ENCODE results near the gene RAPGEF5.

Gene RAPGEF5

DNA sequence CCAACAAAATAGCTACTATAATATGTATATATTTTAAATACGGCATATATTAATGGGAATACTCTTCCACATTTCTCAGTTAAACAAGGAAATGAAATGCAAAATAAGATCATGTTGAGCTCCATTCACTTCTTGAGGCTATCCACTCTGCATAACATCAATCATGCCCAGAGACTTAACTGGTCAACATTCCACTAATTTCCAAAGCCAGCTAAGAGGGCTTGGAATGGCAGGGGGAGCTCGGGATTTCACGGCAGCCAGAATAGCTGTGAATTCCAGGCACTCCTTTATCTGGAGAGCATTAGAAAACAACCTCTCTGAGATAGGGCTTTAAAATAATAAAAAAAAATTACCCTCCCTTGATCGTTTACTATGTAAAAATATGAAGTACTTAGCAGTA, 216.4 kb downstream of the RAPGEF5 start:
- no peak for DNase-seq

DNA sequence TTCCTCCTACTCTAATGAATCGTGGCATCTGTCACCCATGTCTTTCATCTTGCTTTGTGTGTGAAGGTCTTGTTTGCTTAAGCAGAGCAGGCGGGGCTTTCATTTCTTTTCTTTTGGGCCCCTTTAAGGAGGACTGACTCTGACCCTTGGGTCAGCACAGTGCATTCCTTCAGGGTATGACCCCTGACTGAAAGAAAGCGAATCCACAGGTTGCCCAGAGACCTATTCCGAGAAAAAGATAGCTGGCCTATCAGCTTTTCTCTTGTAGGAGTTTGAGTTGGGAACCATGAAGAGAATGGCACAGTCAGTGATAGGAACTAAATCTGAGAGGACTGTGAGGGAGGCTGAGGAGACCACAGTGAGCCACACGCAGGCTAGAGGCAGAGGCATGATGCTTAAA, 218.1 kb downstream of the RAPGEF5 start:
- DNase-seq, result no peak

DNA sequence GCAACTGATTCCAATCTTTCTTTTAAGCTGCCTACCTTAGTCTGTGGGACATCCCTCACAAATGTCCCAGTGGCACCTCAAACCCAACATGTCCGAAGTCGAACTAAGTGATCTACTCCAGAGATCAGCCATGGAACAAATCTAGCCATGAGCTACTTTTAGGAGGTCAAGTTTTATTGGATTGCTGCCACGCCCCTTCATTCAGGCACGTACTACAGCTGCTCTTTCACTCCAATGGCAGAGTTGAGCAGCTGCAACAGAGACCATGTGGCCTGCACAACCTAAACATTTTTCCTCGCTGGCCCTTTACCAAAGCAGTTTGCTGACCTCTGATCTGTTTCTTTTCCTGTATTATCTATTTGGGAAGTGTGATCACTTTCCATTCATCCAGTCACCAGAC, 218.8 kb downstream of the RAPGEF5 start:
- DNase-seq, result no peak

DNA sequence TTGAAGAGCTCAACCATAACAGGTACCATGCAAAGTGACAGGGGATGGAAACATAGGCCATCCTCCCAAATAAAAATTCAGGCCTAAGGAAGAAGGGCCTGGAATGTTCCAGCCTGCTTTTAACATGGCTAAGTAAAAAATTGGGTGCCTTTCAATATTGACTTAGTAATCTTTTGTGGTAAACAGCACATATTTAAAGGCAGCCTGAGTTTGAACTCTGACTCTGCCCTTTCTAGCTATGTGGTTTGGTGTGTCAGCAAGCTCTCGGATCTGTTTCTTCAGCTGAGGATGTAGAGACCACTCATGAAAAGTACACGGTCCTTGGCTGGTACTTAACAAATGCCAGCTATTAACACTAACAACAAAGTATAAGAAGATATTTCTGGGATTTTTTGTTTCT, 219.5 kb downstream of the RAPGEF5 start:
- no peak for DNase-seq

DNA sequence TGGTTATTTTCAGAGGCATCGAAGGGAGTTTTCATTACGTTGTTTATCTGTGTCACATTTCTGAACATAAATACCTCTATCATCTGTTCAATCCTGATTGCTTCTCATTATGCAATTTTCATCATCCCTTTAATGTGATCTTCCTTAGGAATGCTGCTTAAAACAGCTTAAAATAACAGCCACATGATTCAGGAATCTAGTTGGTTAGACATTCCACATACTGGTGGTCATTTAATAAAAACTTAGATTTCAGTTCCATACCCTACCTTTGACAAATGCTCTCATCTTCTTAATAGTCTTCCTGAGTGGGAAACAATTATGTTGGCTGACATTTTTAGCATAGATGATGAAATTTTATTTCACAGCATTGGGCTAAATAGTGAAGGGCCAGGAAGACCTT, 219.9 kb downstream of the RAPGEF5 start:
- DNase-seq, result no peak

DNA sequence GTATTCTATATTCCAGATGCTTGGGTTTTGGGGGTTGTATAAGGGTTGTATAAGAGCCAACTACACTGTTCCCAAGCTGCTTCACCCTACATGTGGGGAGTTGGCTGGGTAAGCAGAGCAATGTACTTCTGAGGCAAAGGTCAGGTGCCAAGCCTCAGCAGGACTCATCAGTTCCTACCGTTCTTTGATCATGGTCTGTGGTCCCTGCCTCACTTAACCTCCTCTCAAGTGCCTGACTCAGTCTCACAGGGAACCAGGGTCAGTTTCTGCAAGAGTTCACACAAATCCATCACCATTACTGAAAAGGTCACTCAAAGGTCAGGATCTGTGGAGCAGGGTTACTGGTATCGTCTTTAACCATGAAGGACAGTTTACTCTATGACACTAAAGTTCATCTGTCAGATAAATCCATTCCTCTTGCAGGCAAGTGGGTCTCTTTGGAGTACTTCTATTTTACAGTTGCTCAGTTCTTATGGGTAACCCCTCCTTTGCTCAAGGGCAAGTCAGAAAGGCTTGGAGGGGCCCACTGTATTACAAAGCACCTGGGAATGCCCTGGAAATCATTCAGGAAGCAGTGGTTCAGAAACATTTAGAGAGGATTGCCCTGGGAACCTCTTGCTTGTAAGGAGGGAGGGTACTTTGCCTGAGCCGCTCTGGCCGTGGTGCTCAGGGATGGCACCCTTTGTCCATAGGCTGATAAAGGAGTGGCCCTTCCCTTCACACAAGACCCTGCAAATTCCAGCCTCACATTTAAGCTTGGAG, 227.0 kb downstream of the RAPGEF5 start:
- DNase-seq, result no peak

DNA sequence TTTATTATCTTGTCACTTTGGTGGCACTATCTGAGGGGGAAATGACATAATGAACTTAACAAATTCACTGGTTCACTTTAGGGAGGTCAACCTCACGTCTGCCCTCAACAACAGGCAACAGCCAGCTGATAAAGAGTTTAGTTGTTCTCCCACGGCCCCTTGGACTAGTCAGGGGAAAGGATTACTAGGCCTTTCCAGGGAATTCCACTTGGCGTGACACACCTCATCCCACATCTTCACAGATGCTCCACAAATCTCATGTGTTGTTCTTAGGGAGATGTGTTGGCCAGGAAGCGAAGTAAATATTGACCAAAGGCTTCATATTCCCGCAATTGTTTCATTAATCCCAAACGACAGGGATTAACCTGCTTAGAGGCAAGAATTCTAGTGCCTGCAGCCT, 227.8 kb downstream of the RAPGEF5 start:
- no peak for DNase-seq

DNA sequence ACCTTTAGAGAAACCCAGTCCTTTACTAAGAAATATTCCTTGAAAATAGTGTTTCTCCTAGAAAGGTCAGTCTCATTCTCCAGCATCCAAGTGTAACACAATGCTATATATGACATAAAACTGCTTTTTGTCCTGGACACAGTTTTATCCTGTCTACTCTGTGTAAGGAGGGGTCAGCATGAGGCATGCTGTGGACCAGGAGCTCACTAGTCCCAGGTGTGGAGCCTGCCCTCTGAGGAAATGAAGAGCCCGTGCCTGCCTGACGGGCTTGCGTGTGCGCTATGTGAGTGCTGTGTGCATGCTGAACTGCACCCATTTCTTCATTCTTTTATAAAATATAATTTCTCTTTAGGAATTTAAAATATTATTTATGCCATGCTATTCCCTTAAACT, 228.4 kb downstream of the RAPGEF5 start:
- DNase-seq, result no peak

DNA sequence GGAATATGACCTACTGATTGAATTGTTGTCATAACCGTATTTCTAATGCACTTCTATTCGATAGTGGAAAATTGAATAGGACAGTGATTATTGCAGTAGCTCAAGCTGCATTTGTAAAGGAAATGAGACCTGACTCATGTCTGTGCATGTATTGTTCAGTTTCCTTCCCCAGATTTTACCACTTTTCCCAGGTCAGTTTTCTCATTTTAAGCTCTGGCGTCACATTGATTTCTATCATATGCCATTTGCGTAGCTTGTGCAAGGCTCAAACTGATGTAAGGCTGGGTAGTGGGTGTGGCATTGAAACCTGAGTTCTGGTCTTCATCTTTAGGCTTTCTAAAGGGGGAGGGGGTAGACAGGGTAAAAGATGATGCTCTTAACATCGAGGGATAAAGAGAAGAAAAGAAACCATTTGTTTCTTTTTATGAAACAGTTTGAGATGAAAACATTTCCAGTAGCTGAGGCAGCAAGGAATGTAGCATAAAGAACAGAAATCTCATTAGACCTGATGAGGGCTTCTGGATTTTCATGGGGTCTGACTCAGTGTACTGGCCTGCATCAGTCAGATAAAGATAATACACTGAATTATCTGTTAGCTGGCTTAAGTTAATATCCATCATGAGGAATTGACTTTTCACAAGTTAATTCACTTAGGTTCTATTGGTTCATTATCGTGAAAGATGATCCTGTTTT, 229.0 kb downstream of the RAPGEF5 start:
- no peak for DNase-seq

DNA sequence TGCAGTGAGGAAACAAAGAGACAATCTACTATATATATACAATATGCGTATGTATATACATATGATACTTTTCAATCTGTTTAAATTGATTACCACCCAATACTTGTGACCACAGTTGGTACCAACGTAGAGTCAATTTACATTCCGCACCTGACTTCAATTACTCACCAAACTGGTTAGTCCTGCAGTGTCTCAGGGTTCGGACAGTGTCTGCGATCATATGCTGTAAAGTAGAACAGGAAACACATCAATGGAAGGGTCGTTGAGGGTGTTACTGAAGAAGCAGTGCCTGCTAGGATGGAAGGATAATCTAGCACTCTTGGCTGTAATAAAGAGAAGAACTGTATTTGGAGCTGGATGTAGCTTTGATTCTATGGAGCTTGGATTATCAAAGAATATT, 231.5 kb downstream of the RAPGEF5 start:
- no peak for DNase-seq

DNA sequence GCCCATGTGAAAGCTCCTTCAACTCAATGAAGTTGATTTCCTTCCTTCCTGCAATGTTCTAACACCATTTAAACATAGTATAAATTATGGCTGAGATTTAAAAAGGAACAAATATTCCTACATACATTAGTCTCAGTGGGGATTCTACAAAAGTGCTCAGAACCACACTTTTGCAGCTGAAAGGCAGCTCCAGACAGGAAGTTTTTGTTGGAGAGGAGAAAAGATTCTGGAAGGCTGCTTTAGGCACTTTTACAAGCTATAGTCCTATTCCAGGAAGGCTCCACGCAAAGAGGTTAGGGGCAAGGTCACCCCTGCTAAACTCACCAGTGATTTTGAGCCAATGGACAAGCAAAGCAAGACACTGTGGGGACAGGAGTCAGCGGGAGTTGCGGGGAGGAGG, 232.0 kb downstream of the RAPGEF5 start:
- no peak for DNase-seq

DNA sequence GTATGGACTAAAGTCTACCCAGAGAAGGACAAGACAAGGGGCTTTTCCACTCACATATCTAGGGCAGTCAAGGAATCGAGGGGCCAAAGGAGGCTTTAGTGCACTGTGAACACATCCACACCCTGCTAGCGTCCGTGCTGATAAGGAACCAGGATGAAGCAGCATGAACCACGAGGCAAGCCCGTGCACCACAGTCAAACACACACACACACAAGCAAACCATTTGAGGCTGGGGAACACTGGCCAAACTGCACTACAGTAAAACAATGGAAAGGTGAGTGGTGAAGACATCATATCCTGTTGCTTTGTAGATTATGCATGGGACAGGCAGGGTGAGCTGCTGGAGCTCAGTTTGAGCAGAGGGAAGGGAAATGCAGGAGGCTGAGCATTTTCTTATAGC, 233.8 kb downstream of the RAPGEF5 start:
- no peak for DNase-seq

DNA sequence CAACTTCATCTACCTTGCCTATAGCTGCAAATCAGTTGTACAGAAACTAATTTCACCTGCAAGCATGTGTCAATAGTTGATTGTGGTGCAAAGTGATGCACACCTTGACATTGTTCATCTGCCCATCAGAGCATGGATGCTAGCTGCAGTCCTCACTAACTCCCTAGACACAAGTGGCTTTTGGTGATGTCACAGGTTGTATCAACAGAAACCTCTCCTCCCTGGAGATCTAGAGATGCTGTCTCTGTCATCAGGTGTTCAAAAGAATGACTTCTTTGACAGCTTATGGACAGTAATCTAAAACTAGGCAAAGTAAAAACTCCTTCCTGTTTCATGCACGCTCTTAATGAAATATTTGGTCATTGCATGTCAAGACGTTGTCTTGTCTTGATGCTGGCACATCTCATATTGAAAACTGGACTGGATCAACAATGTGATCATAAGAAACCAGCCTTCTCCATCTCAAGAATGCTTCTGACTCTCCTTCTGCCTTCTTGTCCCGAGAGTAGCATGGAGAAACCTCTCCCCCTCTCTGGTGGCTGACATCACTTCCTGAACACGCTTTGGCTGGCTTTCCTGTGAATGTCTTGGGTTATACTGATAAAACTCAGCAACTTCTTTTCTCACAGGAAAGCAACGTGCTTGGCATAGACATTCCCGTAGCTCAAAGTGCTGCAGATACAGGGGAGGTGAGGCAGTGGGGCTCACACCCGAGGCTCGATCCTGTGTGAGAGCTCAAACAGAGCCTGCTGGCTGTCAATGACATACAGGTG, 235.1 kb downstream of the RAPGEF5 start:
- no peak for DNase-seq

DNA sequence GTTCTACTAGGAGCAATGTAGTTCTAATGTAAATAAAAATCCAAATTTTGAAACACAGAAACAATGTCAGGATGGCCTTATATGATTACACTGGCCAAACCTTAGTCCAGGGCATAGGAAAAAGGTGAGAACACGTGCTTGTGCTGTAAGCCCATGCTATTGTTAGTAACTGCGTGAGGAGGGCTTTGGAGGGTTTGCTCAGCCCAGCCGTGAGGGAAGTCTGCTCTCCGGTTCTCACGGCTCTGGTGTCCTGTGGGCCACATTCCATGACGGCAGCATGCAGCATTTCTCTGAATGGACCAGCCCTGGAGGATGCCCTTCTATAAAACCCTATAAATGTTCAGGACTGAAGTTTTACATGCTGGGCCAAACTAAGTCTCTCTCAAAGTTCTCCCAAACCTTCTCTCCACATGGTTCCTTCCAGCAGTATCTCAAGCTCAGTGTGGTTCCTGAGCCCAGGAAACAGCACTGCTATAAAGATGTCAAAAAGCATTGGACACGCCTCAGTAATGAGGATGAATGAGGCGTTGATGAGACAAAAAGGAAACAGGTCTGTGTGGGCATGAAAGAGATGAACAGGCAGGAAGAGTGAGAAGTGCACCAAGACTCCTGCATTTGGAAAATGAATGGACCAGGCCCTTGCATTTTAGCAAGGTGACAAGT, 236.4 kb downstream of the RAPGEF5 start:
- no peak for DNase-seq

DNA sequence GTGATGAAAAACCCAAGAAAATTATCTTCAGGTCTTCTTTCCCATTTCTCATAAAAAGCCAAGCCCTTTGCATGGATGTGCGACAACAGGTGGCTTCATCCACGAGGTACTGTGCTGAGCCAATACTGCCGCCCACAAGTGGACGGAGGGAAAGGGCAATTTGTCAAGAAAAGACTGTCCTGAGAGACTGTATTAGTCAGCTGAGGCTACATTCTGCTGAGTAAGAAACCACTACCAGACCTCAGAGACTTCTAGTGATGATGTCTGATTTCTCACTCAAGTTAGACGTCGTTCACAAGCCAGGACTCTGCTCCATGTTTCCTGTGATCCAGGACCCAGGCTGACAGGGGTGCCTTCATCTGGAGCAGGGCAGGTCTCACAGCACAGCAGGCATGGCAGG, 239.7 kb downstream of the RAPGEF5 start:
- DNase-seq, result no peak

DNA sequence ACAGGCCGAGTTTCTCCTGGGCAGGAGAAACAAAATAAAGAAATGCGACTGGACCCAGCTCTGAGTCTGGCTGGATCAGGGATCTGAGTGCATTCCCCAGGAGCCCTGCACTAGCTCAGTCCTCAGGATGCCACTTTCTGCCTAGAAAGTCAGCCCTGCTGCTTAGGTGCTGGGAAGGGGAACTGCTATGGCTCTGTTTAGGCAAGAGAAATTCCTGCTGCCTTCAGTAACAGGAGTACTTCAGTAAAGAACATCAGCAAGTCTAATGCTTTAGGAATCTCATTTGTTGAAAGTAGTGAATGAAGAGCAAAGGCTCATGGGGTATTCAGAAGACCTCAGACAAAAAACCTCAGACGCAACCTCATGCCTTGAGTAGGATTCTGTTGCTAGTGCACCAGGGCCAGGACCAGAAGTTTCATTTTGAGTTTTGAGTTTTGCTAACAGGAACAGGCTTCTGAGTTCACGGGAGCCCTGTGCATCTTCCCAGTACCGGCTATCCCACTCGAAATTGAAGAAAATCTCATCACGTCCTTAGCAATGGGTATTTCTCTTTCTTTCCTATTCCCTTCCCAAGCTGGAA, 240.4 kb downstream of the RAPGEF5 start:
- no peak for DNase-seq

DNA sequence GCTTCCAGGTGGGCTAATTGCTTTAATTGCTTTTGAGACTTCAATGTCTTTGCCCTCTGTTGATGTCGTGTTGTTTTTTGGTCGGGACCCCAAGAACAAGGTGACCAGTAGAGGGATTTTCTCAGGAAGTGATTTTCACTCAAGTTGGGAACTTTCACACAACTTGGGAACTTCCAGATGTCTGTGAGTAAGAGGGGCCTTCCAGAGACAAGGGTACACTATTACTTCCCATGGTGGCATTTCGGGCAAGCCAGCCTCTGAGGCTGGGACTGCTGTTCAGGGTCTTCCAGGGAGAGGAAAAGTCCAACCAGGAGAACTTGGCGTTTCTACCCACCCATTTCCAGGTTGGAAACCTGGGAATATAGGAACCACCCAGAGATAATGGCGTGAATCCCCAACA, 241.3 kb downstream of the RAPGEF5 start:
- peak; percentile 2 for DNase-seq

DNA sequence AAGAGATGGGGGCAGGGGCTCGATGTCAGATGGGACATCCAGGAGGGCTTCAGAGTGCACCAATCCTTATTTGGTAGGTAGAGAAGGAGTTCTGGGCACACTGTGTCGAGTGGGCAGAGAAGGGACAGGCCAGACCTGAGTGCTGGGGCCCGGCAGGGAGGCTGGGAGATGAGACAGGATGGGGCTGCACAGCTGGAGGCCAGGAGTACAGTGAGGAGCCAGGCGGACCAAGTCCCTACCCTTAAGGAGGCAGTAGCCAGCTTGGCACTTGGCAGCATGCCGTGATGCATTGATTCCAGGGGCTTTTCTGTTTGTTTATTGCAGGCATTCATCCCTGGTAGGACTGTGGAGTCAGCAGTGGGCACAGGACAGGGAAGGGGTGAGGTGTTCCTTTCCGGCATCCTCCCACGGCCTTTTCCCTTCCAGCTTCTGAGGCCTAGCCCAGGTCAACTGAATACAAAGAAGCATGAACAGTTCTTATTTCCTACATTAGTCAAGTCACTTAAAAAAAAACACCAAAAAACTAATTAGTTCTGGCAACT, 242.4 kb downstream of the RAPGEF5 start:
- no peak for DNase-seq

DNA sequence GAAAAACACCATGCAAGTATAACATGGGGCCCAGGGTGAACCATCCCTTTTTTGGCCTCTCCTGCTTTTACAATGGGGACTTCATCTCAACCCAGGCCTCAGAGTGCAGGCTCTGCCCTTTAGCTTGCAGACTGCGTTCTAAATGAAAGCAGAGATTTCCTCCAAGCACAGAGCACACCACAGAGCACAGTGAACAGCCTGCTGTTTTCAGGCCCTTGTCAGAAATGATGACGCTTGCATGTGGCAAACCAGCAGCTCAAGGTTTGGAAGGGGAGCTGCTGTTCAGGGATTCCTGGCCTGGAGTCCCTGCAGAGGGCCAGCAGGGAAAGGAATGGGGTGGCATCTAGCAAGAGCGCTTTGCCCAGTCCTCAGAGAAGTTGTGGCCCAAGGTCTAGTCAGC, 243.9 kb downstream of the RAPGEF5 start:
- no peak for DNase-seq

DNA sequence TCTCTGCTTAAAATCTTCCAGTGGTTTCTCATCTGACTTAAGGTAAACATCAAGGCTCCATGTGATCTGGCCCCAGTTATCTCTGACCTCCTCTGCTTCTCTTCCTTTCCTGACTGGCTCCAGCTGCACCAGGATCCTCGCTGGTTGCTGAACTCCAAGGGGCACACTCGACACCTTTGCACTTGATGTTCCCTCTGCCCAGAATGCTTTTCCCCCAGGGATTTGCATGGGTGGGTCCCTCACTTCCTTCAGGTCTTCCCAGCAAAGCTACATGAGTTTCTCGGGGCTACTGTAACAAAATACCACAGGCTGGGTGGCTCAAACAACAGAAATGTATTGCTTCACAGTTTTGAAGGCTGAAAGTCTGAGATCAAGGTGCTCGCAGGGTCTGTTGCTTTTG, 245.3 kb downstream of the RAPGEF5 start:
- DNase-seq, result no peak

DNA sequence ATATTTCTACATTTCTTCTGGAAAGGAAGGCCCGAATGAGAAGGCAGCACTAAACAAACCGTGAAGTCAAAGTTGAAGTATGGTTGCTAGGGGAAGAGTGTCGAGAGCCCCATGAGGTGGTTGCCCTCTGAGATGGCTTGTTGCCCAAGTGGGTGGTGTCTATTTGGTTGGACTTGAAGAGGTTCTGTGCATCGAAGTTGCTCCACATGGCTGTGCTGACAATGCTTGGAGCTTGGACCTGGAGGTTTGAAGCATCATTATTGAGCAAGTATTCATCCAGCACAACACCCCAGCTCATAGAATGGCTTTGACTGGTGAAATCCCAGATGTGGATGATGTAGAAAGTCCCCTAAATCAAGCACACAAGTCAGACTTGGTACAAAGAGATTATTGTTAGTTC, 246.1 kb downstream of the RAPGEF5 start:
- no peak for DNase-seq

DNA sequence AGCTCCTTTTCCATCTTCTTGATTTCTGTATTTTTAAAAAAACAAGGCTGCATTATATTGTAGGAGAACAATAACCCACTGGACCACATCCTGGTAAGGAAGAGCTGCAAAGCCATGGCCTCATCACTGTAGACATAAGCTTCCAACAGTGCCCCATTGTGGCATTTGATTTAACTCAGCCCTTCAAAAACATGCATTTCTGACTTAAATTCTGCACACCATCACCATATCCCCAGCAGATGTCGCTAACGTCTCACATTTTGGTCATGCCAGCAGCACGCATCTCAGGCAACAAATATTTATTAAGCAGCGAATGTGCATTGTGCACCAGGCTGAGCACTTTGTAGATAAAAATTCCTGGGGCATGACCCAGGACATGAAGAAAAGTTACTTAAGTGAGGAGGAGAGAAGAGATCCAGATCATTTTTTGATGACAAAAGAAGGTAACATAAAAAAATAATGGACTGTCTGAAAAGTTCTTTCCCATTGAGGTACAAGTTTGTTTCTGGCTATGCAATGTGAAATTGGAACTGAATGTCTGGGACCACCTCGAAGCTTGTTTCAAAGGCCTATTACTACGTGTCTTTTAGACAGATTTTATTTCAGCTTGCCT, 246.6 kb downstream of the RAPGEF5 start:
- peak; percentile 65 for DNase-seq

Measured in inflammatory macrophage treated with lipopolysaccharide for 4 hours (primary cell).